ENCODE data around the gene LAYN. TPM values are rescaled to one million over a fixed set of nuclear protein-coding genes. Genes with fewer than 3 reads are reported as not detected.

Gene LAYN
- total and polyA plus RNA-seq, 9 of the 15 experiments (the other 6 are each of a cell fraction or from before 2014, with no cell fraction given) = not detected

GRCh38 chr11:111569476-111569875, 29.0 kb downstream of the LAYN start:
- Histone ChIP-seq H3K4me3 (no peak overlapping the region), H4K20me1 (replicated peaks; ENCODE audit: control insufficient read depth, insufficient read depth, low read length) (no peaks in the 10 kb centered on the region), H3K4me2 (ENCODE audit: insufficient read depth, low read length) (no peak overlapping the region), H3K4me1 (replicated peaks in 1 of 2; ENCODE audit: control insufficient read depth in 2 of 2, insufficient read depth in 2 of 2, low read length in 2 of 2) (no peaks in the 10 kb centered on the region; a peak in 1 of 5 replicates), H3K27me3 (ENCODE audit: control insufficient read depth in 2 of 2, insufficient read depth in 2 of 2, low read length in 2 of 2) (peaks cover 3 to 7% of the 10 kb centered on the region in 2 experiments; a peak in 3 of 5 replicates), H3K9me3 (replicated peaks; ENCODE audit: control insufficient read depth, insufficient read depth, low read depth, low read length) (no peaks in the 10 kb centered on the region), H3K9me1 (ENCODE audit: control insufficient read depth, insufficient read depth, low read length) (no peaks in the 10 kb centered on the region), H3K27ac (ENCODE audit: extremely low read depth, low read depth, low read length) (no peak overlapping the region), H3K36me3 (ENCODE audit: control insufficient read depth, insufficient read depth, low read length) (no peaks in the 10 kb centered on the region), H3K79me2 (ENCODE audit: control insufficient read depth, insufficient read depth, low read length) (no peaks in the 10 kb centered on the region), H2AFZ (ENCODE audit: low read depth, low read length) (no peak overlapping the region), H3K9ac (ENCODE audit: insufficient read depth in 1 of 2, low read depth in 2 of 2, low read length in 2 of 2) (no peak overlapping the region)
- no peak for DNase-seq (ENCODE audit: extremely low read depth in 1 of 4, low spot score in 3 of 4)
- no peak for FAIRE-seq
- in situ Hi-C loops (cut with MboI) (no loop called here), intact Hi-C loops (cut with micrococcal nuclease) (loop anchor here (5.0 kb wide), 1 partner anchor 33 kb away; the partner anchor contains the start of gene SIK2)
- no peak for ATAC-seq
- 7% methylated on average over 4 of the region's 4 CpGs for WGBS (ENCODE audit: insufficient coverage, low coverage, missing lambda C conversion rate)
- CTCF ChIA-PET (ENCODE audit: low intra/inter-chr PET ratio) = no interaction called here
- BruUV-seq (replicated peaks) = no TSS peak
- TF ChIP-seq ZNF12 (CRISPR knock-in tag; IDR thresholded peaks at IDR 0.05) (no peak), SMARCA5 (IDR thresholded peaks at IDR 0.05) (no peak), ETV5 (CRISPR knock-in tag; IDR thresholded peaks at IDR 0.05; ENCODE audit: low read depth) (no peak), PTTG1 (tag; IDR thresholded peaks at IDR 0.05; ENCODE audit: low read depth) (no peak)
- POLR2A ChIA-PET = no interaction called here

DNA sequence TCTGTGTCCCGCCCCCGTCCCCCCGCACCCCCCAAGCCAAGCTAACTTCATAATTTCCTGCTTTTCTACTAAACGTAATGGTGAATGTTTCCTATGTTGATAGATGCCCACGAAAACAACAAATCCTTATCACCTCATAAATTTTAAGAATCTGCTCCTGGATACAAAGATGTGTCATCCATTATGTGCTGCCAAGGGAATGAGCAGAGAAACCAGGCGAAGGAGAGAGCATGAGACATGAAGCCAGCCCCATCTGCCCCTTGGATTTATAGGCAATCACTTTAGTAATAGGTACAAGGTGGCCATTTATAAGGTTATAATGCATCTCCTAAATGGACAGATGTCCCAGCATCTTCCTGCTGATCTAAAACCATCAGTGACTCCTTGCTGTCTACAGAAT, 30.3 kb downstream of the LAYN start:
- Histone ChIP-seq H3K79me2 (ENCODE audit: control insufficient read depth, insufficient read depth, low read length) (no peaks in the 10 kb centered on the region), H3K4me2 (ENCODE audit: insufficient read depth, low read length) (no peak overlapping the region), H4K20me1 (replicated peaks; ENCODE audit: control insufficient read depth, insufficient read depth, low read length) (no peaks in the 10 kb centered on the region), H3K9ac (ENCODE audit: insufficient read depth in 1 of 2, low read depth in 2 of 2, low read length in 2 of 2) (no peak overlapping the region), H3K9me3 (replicated peaks; ENCODE audit: control insufficient read depth, insufficient read depth, low read depth, low read length) (no peaks in the 10 kb centered on the region), H3K4me1 (replicated peaks in 1 of 2; ENCODE audit: control insufficient read depth in 2 of 2, insufficient read depth in 2 of 2, low read length in 2 of 2) (peaks cover 0 to 5% of the 10 kb centered on the region in 2 experiments; a peak in 1 of 5 replicates), H3K36me3 (ENCODE audit: control insufficient read depth, insufficient read depth, low read length) (no peaks in the 10 kb centered on the region), H2AFZ (ENCODE audit: low read depth, low read length) (no peak overlapping the region), H3K27me3 (ENCODE audit: control insufficient read depth in 2 of 2, insufficient read depth in 2 of 2, low read length in 2 of 2) (peaks cover 3 to 7% of the 10 kb centered on the region in 2 experiments; a peak in 3 of 5 replicates), H3K4me3 (no peak overlapping the region), H3K27ac (ENCODE audit: extremely low read depth, low read depth, low read length) (no peak overlapping the region), H3K9me1 (ENCODE audit: control insufficient read depth, insufficient read depth, low read length) (no peaks in the 10 kb centered on the region)
- intact Hi-C loops (cut with micrococcal nuclease) (no loop called here), in situ Hi-C loops (cut with MboI) (no loop called here)
- ATAC-seq (no peak), FAIRE-seq (no peak), DNase-seq (ENCODE audit: extremely low read depth in 1 of 4, low spot score in 3 of 4) (no peak)
- 11% methylated on average over 6 of the region's 6 CpGs for WGBS (ENCODE audit: insufficient coverage, low coverage, missing lambda C conversion rate)
- TF ChIP-seq PHTF2 (CRISPR knock-in tag; IDR thresholded peaks at IDR 0.05) = no peak
- TF ChIP-seq KLF10 (CRISPR knock-in tag; IDR thresholded peaks at IDR 0.05) = no peak
- TF ChIP-seq NR2F6 (CRISPR knock-in tag; IDR thresholded peaks at IDR 0.05) = no peak
- TF ChIP-seq ZKSCAN8 (CRISPR knock-in tag; IDR thresholded peaks at IDR 0.05) = no peak
- TF ChIP-seq PURB (CRISPR knock-in tag; IDR thresholded peaks at IDR 0.05; ENCODE audit: low read depth) = no peak
- TF ChIP-seq SOX6 (IDR thresholded peaks at IDR 0.05) = no peak
- no peak for TF ChIP-seq ZBTB12 (CRISPR knock-in tag; IDR thresholded peaks at IDR 0.05)
- TF ChIP-seq ZNF79 (CRISPR knock-in tag; IDR thresholded peaks at IDR 0.05; ENCODE audit: low read depth) = no peak
- no peak for TF ChIP-seq MEF2D (tag; conservative IDR thresholded peaks at IDR 0.05; ENCODE audit: low read depth)
- TF ChIP-seq MYBL2 (IDR thresholded peaks at IDR 0.05; ENCODE audit: low read depth) = no peak
- no peak for TF ChIP-seq MYBL2 (CRISPR knock-in tag; IDR thresholded peaks at IDR 0.05; ENCODE audit: borderline replicate concordance)
- TF ChIP-seq, protein P1, sequence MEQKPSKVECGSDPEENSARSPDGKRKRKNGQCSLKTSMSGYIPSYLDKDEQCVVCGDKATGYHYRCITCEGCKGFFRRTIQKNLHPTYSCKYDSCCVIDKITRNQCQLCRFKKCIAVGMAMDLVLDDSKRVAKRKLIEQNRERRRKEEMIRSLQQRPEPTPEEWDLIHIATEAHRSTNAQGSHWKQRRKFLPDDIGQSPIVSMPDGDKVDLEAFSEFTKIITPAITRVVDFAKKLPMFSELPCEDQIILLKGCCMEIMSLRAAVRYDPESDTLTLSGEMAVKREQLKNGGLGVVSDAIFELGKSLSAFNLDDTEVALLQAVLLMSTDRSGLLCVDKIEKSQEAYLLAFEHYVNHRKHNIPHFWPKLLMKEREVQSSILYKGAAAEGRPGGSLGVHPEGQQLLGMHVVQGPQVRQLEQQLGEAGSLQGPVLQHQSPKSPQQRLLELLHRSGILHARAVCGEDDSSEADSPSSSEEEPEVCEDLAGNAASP (IDR thresholded peaks at IDR 0.05) = no peak
- CTCF ChIA-PET (ENCODE audit: low intra/inter-chr PET ratio) = interaction anchor here (0.5 kb wide), 1 partner anchor 23 kb away, joined by 3 read pairs; no protein-coding TSS in a partner anchor
- no TSS peak for BruUV-seq (replicated peaks)
- POLR2A ChIA-PET = interaction anchor here (0.6 kb wide), 1 partner anchor 180 kb away, joined by 3 read pairs; no protein-coding TSS in a partner anchor

Measured in K562 (cell line).